HG03025 (cell line): ENCODE measurements around the gene HTR1E.
"Not testable (repeated sequence)": the region's sequence is repeated elsewhere in the genome, so short reads cannot be mapped to it uniquely, and the experiment has no call there.

Experiments used
- ATAC-seq: cut with Tn5 transposase; IDR thresholded peaks from one replicate; pipeline ENCODE4 v1.9.1; 2021; ENCODE audit warnings: mild to moderate bottlenecking, moderate library complexity; ENCODE audit not compliant: unreplicated experiment, low FRiP score

HTR1E gene, protein sequence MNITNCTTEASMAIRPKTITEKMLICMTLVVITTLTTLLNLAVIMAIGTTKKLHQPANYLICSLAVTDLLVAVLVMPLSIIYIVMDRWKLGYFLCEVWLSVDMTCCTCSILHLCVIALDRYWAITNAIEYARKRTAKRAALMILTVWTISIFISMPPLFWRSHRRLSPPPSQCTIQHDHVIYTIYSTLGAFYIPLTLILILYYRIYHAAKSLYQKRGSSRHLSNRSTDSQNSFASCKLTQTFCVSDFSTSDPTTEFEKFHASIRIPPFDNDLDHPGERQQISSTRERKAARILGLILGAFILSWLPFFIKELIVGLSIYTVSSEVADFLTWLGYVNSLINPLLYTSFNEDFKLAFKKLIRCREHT

GRCh38 chr6:86937219-86938079 lies at the start of gene HTR1E:
Gene HTR1E (plus strand): TSS chr6:86937528. CDS start chr6:87015335, 77,807 bp downstream.
- no peak for ATAC-seq

- no peak for ATAC-seq
These were observed 49.0 kb upstream of the HTR1E start for GRCh38 chr6:86888301-86888700.

DNA sequence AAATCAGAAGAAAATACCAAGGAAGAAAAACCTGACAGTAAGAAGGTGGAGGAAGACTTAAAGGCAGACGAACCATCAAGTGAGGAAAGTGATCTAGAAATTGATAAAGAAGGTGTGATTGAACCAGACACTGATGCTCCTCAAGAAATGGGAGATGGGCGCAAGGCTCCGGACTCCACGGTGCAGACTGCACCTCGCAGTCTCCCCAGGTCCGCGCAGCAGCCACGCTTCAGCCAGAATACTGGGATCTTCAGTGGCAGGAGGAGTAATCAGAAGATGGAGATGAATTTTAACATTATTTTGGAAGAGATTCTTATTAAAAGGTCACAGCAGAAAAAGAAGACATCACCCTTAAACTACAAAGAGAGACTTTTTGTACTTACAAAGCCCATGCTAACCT lies 40.1 kb upstream of the HTR1E start:
- ATAC-seq = not testable (repeated sequence)

DNA sequence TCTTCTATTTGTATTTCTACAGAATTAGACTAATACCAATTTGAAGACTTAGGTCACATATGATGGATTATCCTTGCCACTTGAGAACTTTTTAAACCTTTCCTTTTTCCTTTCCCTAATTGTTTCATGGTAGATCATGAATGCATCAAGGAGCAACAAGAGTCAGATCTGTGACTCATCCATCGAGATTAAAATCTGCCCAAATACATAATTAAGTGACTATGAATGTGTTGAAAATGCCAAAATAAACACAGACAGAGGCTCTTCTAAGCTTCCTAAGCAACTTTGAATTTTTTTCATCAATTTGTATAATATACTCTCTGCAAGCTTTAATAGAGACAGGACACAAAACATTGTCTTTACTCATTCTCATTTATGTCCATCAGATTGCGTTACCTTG lies 23.5 kb upstream of the HTR1E start:
- no peak for ATAC-seq

- ATAC-seq = no peak
These were observed 20.9 kb upstream of the HTR1E start for GRCh38 chr6:86916393-86916792.

DNA sequence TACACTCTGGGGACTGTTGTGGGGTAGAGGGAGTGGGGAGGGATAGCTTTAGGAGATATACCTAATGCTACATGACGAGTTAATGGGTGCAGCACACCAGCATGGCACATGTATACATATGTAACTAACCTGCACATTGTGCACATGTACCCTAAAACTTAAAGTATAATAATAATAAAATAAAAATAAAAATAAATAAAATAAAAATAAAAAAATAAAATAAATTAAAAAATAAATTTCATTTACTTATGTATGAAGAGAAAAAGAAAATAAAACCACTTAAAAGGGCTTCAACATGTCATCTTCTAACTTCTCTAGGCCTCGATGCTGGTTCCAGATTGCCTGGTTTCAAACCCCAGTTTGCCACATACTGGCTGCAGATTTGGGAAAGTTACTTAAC lies 10.2 kb upstream of the HTR1E start:
- not testable (repeated sequence) for ATAC-seq

DNA sequence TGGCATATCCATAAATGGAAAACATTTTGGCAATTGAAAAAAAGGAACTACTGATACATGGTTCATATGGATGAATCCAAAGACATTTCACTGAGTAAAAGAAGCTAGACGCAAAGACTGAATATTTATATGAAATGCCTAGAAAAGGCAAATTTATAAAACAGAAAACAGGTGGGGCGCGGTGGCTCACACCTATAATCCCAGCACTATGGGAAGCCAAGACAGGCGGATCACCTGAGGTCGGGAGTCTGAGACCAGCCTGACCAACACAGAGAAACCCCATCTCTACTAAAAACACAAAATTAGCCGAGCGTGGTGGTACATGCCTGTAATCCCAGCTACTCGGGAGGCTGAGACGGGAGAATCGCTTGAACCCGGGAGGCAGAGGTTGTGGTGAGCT lies 9.5 kb upstream of the HTR1E start:
- not testable (repeated sequence) for ATAC-seq

DNA sequence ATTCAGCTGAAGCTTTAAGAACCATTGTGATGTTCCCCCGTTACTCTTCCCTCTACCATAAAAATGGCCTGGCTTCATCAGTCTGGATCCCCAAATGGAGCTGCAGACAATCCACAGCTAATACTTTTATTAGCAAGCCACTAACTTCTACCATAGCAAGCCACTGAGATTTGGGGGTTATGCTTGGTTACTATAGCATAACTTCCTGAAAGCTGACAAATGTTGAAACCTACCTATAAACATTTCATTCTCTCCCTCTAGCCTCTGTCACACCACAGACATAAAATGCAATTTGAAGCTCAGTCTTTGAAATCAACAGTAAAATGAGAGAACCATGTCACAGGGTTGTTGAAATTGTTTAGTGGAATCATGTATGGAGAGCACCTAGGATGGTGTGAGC lies 3.0 kb upstream of the HTR1E start:
- no peak for ATAC-seq

GRCh38 chr6:86936834-86937218 lies 502 bp upstream of the HTR1E start:
- no peak for ATAC-seq

DNA sequence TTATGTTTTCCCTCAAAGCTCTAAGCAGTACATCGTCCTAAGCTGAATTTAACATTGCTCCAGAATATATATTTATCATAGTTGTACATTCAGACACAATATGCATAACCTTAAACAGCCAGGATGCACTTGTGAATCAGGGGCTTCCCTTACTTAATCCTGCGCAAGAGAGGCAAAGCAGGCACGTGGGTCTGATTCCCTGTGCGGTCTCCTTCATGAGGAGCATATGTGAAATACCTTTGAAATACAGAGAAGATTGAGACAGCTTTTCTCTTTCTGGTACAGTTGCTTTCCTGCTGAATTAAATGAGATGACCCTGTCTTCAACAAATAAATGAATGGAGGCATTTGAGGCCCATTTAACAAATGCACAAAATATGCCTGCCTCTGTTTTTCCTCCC lies 1.5 kb downstream of the HTR1E start:
- ATAC-seq = no peak

GRCh38 chr6:86941461-86941860 lies 4.1 kb downstream of the HTR1E start:
- no peak for ATAC-seq

DNA sequence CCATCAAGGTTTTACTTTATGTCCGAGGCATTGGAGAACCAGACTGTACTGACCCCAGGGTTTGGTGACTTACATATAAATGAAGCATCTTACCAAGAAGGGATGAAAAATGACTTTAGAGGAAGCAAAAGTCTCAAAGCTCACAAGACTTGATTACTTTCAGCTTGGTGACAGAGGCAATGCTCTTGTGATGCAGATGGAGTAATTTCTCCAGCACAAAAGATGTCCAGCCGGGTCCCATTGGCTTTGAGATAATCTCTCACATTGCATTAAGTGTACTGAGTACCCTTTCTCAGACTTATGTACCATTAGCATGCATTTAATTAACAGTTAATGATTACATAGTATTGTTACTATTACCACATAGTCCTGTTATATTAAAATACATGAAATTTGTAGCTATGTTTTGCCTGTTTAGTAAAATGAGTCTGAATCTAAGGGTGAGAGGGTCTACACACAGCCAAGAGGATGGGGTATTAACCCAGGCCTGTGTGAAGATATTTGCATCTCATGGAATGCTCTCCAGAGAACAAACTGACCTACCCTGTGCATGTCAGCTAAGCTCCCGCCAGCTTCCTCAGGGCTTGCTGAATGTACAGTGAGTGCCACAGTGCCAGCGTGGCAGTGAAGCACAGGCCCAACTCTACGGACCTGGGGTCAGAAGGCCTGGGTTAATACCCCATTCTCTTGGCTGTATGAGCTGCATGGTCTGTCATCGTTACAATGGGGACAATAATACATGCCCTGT lies 5.6 kb downstream of the HTR1E start:
- no peak for ATAC-seq

DNA sequence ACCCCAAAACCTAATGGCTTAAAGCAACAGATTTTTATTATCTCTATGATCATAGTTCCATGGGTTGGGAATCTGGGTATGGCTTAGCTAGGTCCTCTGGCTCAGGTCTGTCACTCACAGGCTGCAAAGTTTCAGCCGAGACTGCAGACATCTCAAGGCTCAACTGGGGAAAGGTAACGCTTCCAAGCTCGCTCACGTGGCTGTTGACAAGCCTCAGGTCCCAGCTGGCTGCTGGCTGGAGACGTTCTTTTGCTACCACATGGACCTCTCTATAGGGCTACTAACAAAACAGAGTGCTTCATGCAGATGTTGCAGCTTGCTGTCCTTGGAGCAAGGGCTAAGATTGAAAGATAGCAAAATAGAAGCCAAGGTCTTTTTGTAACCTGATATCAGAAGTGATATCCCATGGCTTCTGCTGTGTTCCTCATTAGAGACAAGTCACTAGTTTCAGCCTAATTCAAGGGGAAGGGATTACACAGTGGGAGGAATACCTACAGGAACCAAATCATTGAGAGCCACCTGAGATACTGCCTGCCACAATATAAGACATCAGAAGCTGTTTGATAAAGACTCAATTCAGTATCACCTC lies 6.6 kb downstream of the HTR1E start:
- no peak for ATAC-seq

- ATAC-seq = no peak
These were observed 12.4 kb downstream of the HTR1E start for GRCh38 chr6:86949771-86950170.

- ATAC-seq = no peak
These were observed 15.7 kb downstream of the HTR1E start for GRCh38 chr6:86952991-86953390.

GRCh38 chr6:86959656-86960055 lies 22.3 kb downstream of the HTR1E start:
- ATAC-seq = no peak

GRCh38 chr6:86961455-86962200 lies 24.3 kb downstream of the HTR1E start:
- no peak for ATAC-seq

DNA sequence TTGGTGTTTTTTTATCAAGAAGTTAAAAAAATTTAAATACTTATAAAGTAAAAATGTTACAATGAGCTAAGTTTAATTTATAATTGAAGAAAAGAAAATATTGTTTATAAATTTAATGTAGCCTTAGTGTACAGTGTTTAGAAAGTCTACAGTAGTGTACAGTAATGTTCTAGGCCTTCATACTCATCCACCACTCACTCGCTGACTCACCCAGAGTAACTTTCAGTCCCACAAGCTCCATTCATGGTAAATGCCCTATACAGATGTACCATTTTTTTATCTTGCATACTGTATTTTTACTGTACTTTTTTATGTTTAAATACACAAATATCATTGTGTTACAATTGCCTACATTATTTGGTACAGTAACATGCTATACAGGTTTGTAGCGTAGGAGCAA lies 26.0 kb downstream of the HTR1E start:
- no peak for ATAC-seq

DNA sequence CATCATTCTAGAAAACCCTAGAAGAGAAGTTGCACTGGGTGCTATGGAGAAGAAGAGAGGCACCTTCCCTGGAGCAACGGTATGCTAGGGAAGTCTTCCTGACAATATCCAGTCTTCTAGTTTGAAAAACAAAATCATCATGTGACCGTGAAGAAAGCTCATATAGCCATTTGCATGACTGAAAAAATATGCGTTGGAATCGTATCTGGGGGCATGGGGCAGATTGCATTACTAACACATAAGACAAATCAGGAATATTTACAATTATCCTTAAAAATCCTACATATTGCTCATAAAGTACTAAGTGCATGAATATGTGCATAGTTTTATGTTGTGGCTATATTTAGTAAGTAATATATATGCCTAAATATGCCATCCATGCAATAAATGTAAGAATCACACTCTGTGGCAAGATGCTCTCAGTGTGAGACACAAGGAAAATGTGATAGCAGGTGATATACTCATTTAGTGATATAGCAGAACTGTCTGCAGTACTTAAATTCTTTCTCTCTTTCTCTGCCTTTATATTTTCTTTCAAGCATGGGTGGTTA lies 26.8 kb downstream of the HTR1E start:
- no peak for ATAC-seq

DNA sequence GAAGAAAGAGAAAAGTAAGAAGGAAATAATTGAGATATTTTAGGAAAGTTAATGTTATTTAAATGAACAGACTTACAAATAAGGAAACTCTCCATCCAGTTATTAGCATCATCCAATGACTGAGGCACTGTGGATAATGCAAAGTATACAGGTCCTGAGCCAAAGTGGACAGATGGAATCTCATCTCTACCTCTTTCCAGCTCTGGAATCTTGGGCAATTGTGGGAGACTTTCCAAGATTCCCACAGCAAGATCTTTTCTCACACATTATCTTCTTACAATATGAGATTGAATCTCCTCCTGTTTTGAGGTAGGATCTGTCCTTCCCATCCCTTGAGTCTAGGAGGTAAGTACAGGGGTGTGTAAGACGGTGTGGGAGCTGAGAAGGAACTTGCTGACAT lies 28.9 kb downstream of the HTR1E start:
- no peak for ATAC-seq
